Naive thymus-derived CD4-positive, alpha-beta T cell (primary cell): ENCODE measurements around the gene ACTR3C. TPM values are rescaled to one million over a fixed set of nuclear protein-coding genes. Genes with fewer than 3 reads are reported as not detected.
"Not testable (repeated sequence)": the region's sequence is repeated elsewhere in the genome, so short reads cannot be mapped to it uniquely, and the experiment has no call there.

ENCODE experiments used
- ATAC-seq: fragments of 150-1000 bp; cut with Tn5 transposase; 2 replicates; pipeline ENCODE4 v1.10.0; 2021; ENCODE audit warnings: mild to moderate bottlenecking, moderate library complexity
- CTCF ChIA-PET: fragments of 350-600 bp; sonication (Branson Sonifier 250); formaldehyde crosslinking; loops from one replicate; lab custom pipeline; 2021; ENCODE audit warnings: antibody characterized with exemption; lab: Charles Lee
- POLR2A ChIA-PET: fragments of 350-600 bp; sonication (Branson Sonifier 250); formaldehyde crosslinking; loops from one replicate; lab custom pipeline; 2021; ENCODE audit warnings: antibody characterized with exemption, inconsistent platforms; lab: Charles Lee
- DNase-seq, 9 donors: peaks; one replicate each; pipeline versions ENCODE4 v3.0.0 to v3.0.0-alpha.2; 2020 to 2022; ENCODE audit warnings: mixed read lengths in 1 of 9
- H3K27ac ChIP-seq: one replicate; pipeline ENCODE4 v1.7.0; 2013; ENCODE audit warnings: mild to moderate bottlenecking, low read depth, low read length, moderate library complexity
- H3K27me3 ChIP-seq, 2 donors: one replicate each; pipeline ENCODE4 v1.7.0; 2013; ENCODE audit warnings: low read length in 2 of 2, mild to moderate bottlenecking in 2 of 2, moderate library complexity in 2 of 2; ENCODE audit not compliant: control insufficient read depth in 2 of 2, insufficient read depth in 2 of 2
- H3K36me3 ChIP-seq, 3 experiments: 1 replicate in 2 of 3; 2 replicates in 1 of 3; pipeline ENCODE4 v1.7.0; 2013; ENCODE audit warnings: low read length in 3 of 3, mild to moderate bottlenecking in 3 of 3, moderate library complexity in 1 of 3; ENCODE audit not compliant: insufficient read depth in 3 of 3, control insufficient read depth in 2 of 3
- H3K4me1 ChIP-seq, 2 donors: one replicate each; pipeline ENCODE4 v1.7.0; 2013; ENCODE audit warnings: low read length in 2 of 2, mild to moderate bottlenecking in 2 of 2, moderate library complexity in 1 of 2; ENCODE audit not compliant: control insufficient read depth in 2 of 2, insufficient read depth in 2 of 2
- H3K4me3 ChIP-seq: 2 replicates; pipeline ENCODE4 v1.7.0; 2013; ENCODE audit warnings: mild to moderate bottlenecking, low read length
- H3K9me3 ChIP-seq, 3 experiments: 1 replicate in 2 of 3; 2 replicates in 1 of 3; pipeline ENCODE4 v1.7.0; 2013; ENCODE audit warnings: low read length in 3 of 3; ENCODE audit not compliant: control insufficient read depth in 2 of 3
- H3K27ac Mint-ChIP-seq, 9 donors: one replicate each; pipeline ENCODE4 v1.8.0; 2020 to 2022; ENCODE audit warnings: mixed read lengths in 9 of 9, mild to moderate bottlenecking in 8 of 9, moderate library complexity in 5 of 9, inconsistent platforms in 2 of 9
- H3K27me3 Mint-ChIP-seq, 5 donors: one replicate each; pipeline ENCODE4 v1.8.0; 2021 to 2022; ENCODE audit warnings: mixed read lengths in 5 of 5, mild to moderate bottlenecking in 1 of 5
- H3K36me3 Mint-ChIP-seq, 5 donors: one replicate each; pipeline ENCODE4 v1.8.0; 2020 to 2022; ENCODE audit warnings: mixed read lengths in 5 of 5, mild to moderate bottlenecking in 3 of 5, inconsistent platforms in 1 of 5
- H3K4me1 Mint-ChIP-seq, 7 donors: one replicate each; pipeline ENCODE4 v1.8.0; 2020 to 2022; ENCODE audit warnings: mixed read lengths in 7 of 7, mild to moderate bottlenecking in 3 of 7, inconsistent platforms in 1 of 7
- H3K4me3 Mint-ChIP-seq, 10 donors: one replicate each; pipeline ENCODE4 v1.8.0; 2020 to 2022; ENCODE audit warnings: mild to moderate bottlenecking in 10 of 10, mixed read lengths in 10 of 10, moderate library complexity in 6 of 10, inconsistent platforms in 2 of 10
- H3K9me3 Mint-ChIP-seq, 11 donors: one replicate each; pipeline ENCODE4 v1.8.0; 2020 to 2022; ENCODE audit warnings: mixed read lengths in 11 of 11, mild to moderate bottlenecking in 4 of 11, inconsistent platforms in 1 of 11, moderate library complexity in 1 of 11
- intact Hi-C, 2 donors: fragments of 100-400 bp; cut with micrococcal nuclease; formaldehyde crosslinking; loops; one replicate each; pipeline ENCODE4 v1.15.1; 2023
- polyA plus RNA-seq, 2 donors: library from polyadenylated mRNA; unstranded; fragments of 300-500 nt; fragmentation: Illumina TruSeq; gene quantifications; one replicate each; pipeline ENCODE4 v1.2.3, GENCODE V29; 2021
- total RNA-seq, 6 experiments: library from RNA in 5 of 6; stranded (reverse) in 5 of 6; gene quantifications; 1 replicate in 5 of 6; 2 replicates in 1 of 6; pipeline ENCODE4 v1.2.3 and lab custom pipeline; 2021 to 2026

ACTR3C gene
- total and polyA plus RNA-seq, 7 experiments from 2014 or later = 4.8 to 13.2 (median 8.5) TPM

GRCh38 chr7:150222083-150222972 is 101.0 kb downstream of the ACTR3C start:
- H3K4me1 ChIP-seq, intact Hi-C loops, ATAC-seq, POLR2A ChIA-PET, H3K4me3 ChIP-seq, H3K27ac ChIP-seq, DNase-seq, CTCF ChIA-PET, H3K27me3 ChIP-seq, H3K9me3 ChIP-seq, H3K36me3 Mint-ChIP-seq, H3K27ac Mint-ChIP-seq, H3K36me3 ChIP-seq: not testable (repeated sequence)
- peaks cover 0 to 13% (median 3%) of the 10 kb centered on the region in 7 donors for H3K4me1 Mint-ChIP-seq
- H3K4me3 Mint-ChIP-seq = peak overlapping the region in 5 of 10 donors; percentile 10 to 69 (median 43)
- H3K9me3 Mint-ChIP-seq = peaks cover 0 to 29% (median 4%) of the 10 kb centered on the region in 11 donors
- peaks cover 13 to 26% (median 19%) of the 10 kb centered on the region in 5 donors for H3K27me3 Mint-ChIP-seq

DNA sequence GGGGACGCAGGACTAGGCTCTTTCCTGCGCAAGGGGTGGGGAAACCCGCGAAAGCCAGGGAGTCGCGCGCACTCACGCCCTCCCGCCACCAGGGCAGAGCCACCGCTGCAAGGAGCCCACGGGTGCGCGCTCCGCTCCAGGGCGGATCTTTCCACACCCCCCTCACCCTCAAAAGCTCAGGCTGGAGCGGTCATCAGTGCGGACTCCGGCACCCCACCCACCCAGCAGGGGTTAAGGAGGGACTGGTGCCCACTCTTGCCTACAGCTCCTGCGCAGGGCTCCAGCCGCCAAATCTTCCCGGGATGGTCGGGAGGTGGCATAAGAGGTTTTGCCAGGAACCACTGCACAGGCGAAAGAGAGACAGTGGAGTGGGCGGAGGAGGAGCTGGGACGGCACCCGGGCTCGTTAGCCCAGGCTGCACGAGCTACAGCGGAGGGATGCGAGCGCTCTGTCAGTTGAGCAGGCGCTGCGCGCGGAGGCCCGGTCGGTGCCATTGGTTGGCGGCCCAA is 102.6 kb downstream of the ACTR3C start:
- ATAC-seq, H3K27ac ChIP-seq, H3K4me3 ChIP-seq, H3K27me3 ChIP-seq, H3K27ac Mint-ChIP-seq, POLR2A ChIA-PET, H3K4me1 ChIP-seq, intact Hi-C loops, DNase-seq, CTCF ChIA-PET, H3K36me3 Mint-ChIP-seq, H3K36me3 ChIP-seq, H3K9me3 ChIP-seq: not testable (repeated sequence)
- H3K4me3 Mint-ChIP-seq = peak overlapping the region in 2 of 10 donors; percentile 41 to 45
- H3K4me1 Mint-ChIP-seq = peaks cover 0 to 13% (median 3%) of the 10 kb centered on the region in 7 donors
- peaks cover 13 to 26% (median 19%) of the 10 kb centered on the region in 5 donors for H3K27me3 Mint-ChIP-seq
- H3K9me3 Mint-ChIP-seq = peaks cover 0 to 20% (median 4%) of the 10 kb centered on the region in 11 donors

GRCh38 chr7:150219941-150220658 is 103.2 kb downstream of the ACTR3C start:
- POLR2A ChIA-PET, CTCF ChIA-PET, H3K36me3 ChIP-seq, DNase-seq, H3K27ac ChIP-seq, H3K36me3 Mint-ChIP-seq, H3K4me3 ChIP-seq, H3K27ac Mint-ChIP-seq, H3K27me3 ChIP-seq, H3K9me3 ChIP-seq, H3K4me1 ChIP-seq, intact Hi-C loops, ATAC-seq, H3K4me3 Mint-ChIP-seq: not testable (repeated sequence)
- peaks cover 0 to 13% (median 3%) of the 10 kb centered on the region in 7 donors for H3K4me1 Mint-ChIP-seq
- H3K27me3 Mint-ChIP-seq = peaks cover 13 to 26% (median 19%) of the 10 kb centered on the region in 5 donors
- peaks cover 0 to 19% (median 4%) of the 10 kb centered on the region in 11 donors for H3K9me3 Mint-ChIP-seq

DNA sequence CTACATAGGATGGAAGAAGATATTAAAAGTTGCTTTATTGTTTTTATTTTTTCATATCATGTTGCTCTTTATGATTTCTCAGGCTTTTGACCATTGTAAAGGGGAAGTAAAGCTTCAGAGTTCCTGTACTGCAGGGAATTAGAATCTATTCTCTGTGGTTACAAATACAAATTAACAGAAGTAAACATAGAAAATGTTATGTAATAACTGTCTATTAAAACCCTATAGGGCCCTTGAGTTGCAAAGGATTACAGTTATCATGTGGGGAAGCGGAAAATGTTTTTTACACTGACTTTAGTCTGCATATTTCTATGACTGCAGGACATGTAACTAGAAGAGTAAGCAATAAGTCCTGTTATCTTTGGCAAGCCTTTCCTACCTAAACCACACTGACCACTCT is 116.5 kb downstream of the ACTR3C start:
- POLR2A ChIA-PET, H3K4me1 Mint-ChIP-seq, H3K4me3 ChIP-seq, intact Hi-C loops, H3K9me3 Mint-ChIP-seq, H3K27ac ChIP-seq, H3K9me3 ChIP-seq, DNase-seq, H3K4me3 Mint-ChIP-seq, CTCF ChIA-PET, H3K36me3 ChIP-seq, H3K4me1 ChIP-seq, H3K27me3 ChIP-seq, H3K27ac Mint-ChIP-seq, H3K27me3 Mint-ChIP-seq: not testable (repeated sequence)
- H3K36me3 Mint-ChIP-seq = peaks cover 0 to 10% (median 0%) of the 10 kb centered on the region in 5 donors
- peak; percentile 46 for ATAC-seq

DNA sequence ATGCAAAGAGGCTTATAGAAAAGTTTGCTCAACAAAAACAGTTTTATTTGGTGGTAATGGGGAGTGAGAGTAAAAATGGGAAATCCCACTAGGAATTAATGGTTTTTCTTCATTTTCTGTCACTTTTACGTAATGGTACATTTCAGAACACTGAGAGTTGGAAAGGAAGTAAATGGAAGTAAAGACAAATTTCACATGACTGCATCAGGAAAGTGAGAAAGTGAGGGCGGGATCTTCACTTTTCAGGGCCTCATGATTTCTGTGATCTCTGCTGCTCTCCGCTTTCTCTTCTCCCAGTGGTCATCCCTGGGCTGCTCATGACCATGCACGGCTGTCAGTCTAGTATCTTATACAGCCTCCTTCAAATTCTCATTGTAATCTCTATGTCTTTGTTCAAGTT is 117.5 kb downstream of the ACTR3C start:
- CTCF ChIA-PET, DNase-seq: not testable (repeated sequence)

DNA sequence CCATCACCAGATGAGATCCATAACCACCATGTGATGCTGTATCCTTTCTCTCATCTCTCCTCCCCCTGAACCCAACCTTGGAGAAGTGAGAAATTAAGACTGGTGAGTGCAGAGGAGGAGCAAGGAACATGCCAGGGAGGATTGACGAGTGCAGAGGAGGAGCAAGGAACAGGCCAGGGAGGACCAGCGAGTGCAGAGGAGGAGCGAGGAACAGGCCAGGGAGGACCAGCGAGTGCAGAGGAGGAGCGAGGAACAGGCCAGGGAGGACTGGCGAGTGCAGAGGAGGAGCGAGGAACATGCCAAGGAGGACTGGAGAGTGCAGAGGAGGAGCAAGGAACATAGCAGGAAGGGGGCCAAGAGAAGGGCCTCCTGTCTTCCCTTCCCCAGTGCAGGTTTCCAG is 118.8 kb downstream of the ACTR3C start:
- H3K4me1 ChIP-seq, intact Hi-C loops, H3K4me3 ChIP-seq, H3K4me1 Mint-ChIP-seq, H3K27ac ChIP-seq, H3K27me3 ChIP-seq, H3K4me3 Mint-ChIP-seq, DNase-seq, ATAC-seq, POLR2A ChIA-PET, H3K36me3 ChIP-seq, H3K36me3 Mint-ChIP-seq, CTCF ChIA-PET, H3K27ac Mint-ChIP-seq, H3K9me3 ChIP-seq, H3K9me3 Mint-ChIP-seq: not testable (repeated sequence)
- H3K27me3 Mint-ChIP-seq = peaks cover 0 to 10% (median 0%) of the 10 kb centered on the region in 5 donors

More for the DNA sequence above, 117.5 kb downstream of the ACTR3C start:
- H3K4me3 ChIP-seq, H3K4me1 Mint-ChIP-seq, intact Hi-C loops, H3K9me3 Mint-ChIP-seq, ATAC-seq, H3K4me3 Mint-ChIP-seq, H3K4me1 ChIP-seq, H3K36me3 Mint-ChIP-seq, H3K27ac Mint-ChIP-seq, POLR2A ChIA-PET, H3K36me3 ChIP-seq, H3K27ac ChIP-seq, H3K9me3 ChIP-seq, H3K27me3 ChIP-seq: not testable (repeated sequence)
- peaks cover 0 to 10% (median 0%) of the 10 kb centered on the region in 5 donors for H3K27me3 Mint-ChIP-seq
